GM13976 (cell line): ENCODE results near the gene FSTL1.

ENCODE experiments used
- DNase-seq: peaks from one replicate; pipeline ENCODE4 v3.0.0; 2012; ENCODE audit warnings: low spot score
- CTCF ChIP-seq: IDR thresholded peaks from 2 replicates; pipeline ENCODE4 v1.5.1; 2012; ENCODE audit warnings: borderline replicate concordance, mild to moderate bottlenecking; ENCODE audit not compliant: insufficient read depth; ENCODE audit errors: extremely low read depth, missing control alignments, control extremely low read depth
- in situ Hi-C: fragments of 300-500 bp; cut with MboI; formaldehyde crosslinking; loops from one replicate; pipeline ENCODE4 v1.12.0; 2022; ENCODE audit warnings: low sequenced_read_pairs, mixed read lengths, inconsistent platforms; ENCODE audit not compliant: unreplicated experiment

Gene FSTL1

GRCh38 chr3:120348065-120348990, 102.5 kb downstream of the FSTL1 start:
- peak; percentile 65 for DNase-seq
- in situ Hi-C loops = no loop called here
- TF ChIP-seq CTCF = no peak

- TF ChIP-seq CTCF = no peak
- in situ Hi-C loops = no loop called here
- DNase-seq = peak; percentile 42
These were observed 106.4 kb downstream of the FSTL1 start for GRCh38 chr3:120344349-120344748.
